ENCODE results near the gene TOLLIP.

DNA sequence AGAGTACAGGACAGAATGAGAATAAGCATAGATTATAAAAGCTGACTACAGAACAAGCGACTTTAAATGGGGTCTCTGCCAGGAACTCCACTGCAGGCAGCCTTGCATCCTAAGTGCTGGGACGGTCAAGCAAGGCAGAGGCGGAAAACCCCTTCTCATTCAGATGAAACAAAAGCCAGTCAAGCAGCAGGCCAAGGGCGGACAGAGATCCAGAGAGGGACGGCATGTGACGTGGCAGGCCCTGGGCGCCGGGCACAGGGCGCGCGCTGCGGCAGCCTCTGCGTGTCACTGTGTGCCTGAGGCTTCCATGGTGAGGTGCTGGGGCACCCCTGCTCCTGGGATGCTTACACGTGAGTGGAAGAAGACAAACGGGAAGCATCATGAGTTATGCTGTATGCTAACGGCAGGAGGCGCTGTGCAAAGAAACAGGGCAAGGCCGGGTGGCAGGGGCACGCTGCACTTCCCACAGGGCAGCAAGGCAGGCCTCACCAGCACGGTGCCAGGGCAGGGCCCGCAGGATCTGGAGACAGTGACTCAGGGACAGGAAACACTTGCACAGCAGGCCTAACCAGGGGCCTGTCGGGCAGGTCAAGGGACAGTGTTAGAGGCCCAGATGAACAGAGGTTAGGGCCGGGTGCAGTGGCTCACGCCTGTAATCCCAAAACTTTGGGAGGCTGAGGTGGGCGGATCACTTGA is 6.2 kb downstream of the TOLLIP start:
- no peak for TF ChIP-seq CTCF (IDR thresholded peaks at IDR 0.05)
- TF ChIP-seq POLR2A (IDR thresholded peaks at IDR 0.05), result no peak
